Nephron (organoid): ENCODE results near the gene SNX3.

Source experiments
- H3K27ac Mint-ChIP-seq, 3 experiments: 2 replicates each; pipeline ENCODE4 v1.8.0; 2020; ENCODE audit warnings: mixed read lengths in 3 of 3, mild to moderate bottlenecking in 2 of 3, moderate library complexity in 1 of 3
- H3K27me3 Mint-ChIP-seq: 2 replicates; pipeline ENCODE4 v1.8.0; 2021; ENCODE audit warnings: low read depth, mild to moderate bottlenecking, moderate library complexity, mixed read lengths
- H3K36me3 Mint-ChIP-seq: 2 replicates; pipeline ENCODE4 v1.8.0; 2020; ENCODE audit warnings: low read depth, mixed read lengths
- H3K4me1 Mint-ChIP-seq: 2 replicates; pipeline ENCODE4 v1.8.0; 2020; ENCODE audit warnings: mixed read lengths
- H3K4me3 Mint-ChIP-seq, 3 experiments: 2 replicates each; pipeline ENCODE4 v1.8.0; 2020; ENCODE audit warnings: mild to moderate bottlenecking in 3 of 3, mixed read lengths in 3 of 3, moderate library complexity in 2 of 3
- H3K9me3 Mint-ChIP-seq: 2 replicates; pipeline ENCODE4 v1.8.0; 2020; ENCODE audit warnings: mixed read lengths
- CTCF ChIP-seq, 3 experiments: fragments of 200-600 bp; sonication (generic); IDR thresholded peaks; one replicate each; pipeline ENCODE4 v1.5.0; 2021; ENCODE audit warnings: antibody characterized with exemption in 3 of 3; ENCODE audit not compliant: unreplicated experiment in 3 of 3

The SNX3 gene

GRCh38 chr6:108163267-108163643, 97.6 kb downstream of the SNX3 start:
- no peaks in the 10 kb centered on the region for H3K9me3 Mint-ChIP-seq
- H3K4me3 Mint-ChIP-seq, result no peak overlapping the region
- TF ChIP-seq CTCF (IDR thresholded peaks at IDR 0.05; ENCODE audit: unreplicated experiment in 3 of 3), result no peak

DNA sequence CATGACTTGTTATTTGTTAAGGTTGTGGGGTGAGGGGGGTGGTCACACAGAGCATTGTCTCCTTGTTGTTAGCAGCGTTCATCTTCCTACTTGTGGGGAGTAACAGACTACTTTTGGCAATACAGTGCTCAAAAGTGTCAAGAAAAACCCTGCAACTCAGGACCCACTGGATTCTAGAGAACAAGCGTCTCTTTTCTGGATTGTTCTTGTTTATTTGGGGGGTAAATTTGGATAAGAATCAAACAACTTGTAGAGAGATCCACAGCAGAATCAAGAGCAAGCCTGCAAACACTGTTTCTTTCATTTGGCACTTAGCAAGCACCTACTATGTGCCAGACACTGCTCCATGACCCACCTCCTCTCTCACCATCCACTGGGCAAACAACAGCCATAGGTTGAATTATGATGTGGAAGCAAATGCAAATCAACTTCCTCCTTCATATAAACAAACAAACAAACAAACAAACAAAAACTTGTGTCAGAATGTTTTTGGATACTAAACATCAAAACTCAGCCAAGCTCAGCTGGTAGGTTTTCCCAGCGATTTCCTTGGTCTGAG, 99.0 kb downstream of the SNX3 start:
- Mint-ChIP-seq H3K36me3 (no peaks in the 10 kb centered on the region), H3K27ac (no peak overlapping the region), H3K4me1 (peaks cover 27% of the 10 kb centered on the region), H3K9me3 (no peaks in the 10 kb centered on the region), H3K27me3 (peaks cover 100% of the 10 kb centered on the region), H3K4me3 (no peak overlapping the region)
- no peak for TF ChIP-seq CTCF (IDR thresholded peaks at IDR 0.05; ENCODE audit: unreplicated experiment in 3 of 3)

More at GRCh38 chr6:108163267-108163643, 97.6 kb downstream of the SNX3 start:
- Mint-ChIP-seq H3K36me3 (no peaks in the 10 kb centered on the region), H3K4me1 (peaks cover 34% of the 10 kb centered on the region), H3K27ac (no peak overlapping the region), H3K27me3 (peaks cover 100% of the 10 kb centered on the region)
